GM18508 (cell line): ENCODE measurements around the gene ADAM22.
"Not testable (repeated sequence)": the region's sequence is repeated elsewhere in the genome, so short reads cannot be mapped to it uniquely, and the experiment has no call there.

Source experiments
- ATAC-seq: cut with Tn5 transposase; IDR thresholded peaks from one replicate; pipeline ENCODE4 v1.9.1; 2021; ENCODE audit warnings: moderate number of reproducible peaks; ENCODE audit not compliant: insufficient read depth, unreplicated experiment

Gene ADAM22

GRCh38 chr7:88153378-88153777 is 219.3 kb downstream of the ADAM22 start:
- ATAC-seq = no peak

GRCh38 chr7:88155756-88156155 is 221.7 kb downstream of the ADAM22 start:
- ATAC-seq = no peak

GRCh38 chr7:88156356-88156755 is 222.3 kb downstream of the ADAM22 start:
- ATAC-seq = no peak

- not testable (repeated sequence) for ATAC-seq
Measured at GRCh38 chr7:88159741-88160140, 225.7 kb downstream of the ADAM22 start.

GRCh38 chr7:88165697-88166096 is 231.6 kb downstream of the ADAM22 start:
- no peak for ATAC-seq

DNA sequence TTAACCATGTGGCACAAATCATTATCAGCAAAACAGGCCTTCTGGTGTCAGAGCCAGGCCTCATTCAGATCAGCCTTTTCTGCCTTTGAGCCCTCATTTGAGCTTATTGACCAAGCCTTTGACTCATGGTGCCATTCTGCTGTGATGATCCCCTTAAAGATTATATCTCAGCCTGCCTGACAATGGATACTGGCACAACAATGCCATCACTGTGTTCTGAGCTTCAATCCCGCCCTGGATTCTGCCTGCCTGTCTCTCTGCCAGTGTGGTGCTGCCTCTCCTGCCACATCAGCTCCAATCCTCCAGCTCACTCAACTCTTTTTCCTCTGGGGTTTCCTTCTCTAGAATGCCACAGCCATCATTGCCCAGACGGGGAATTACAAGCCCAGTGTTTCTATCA is 233.2 kb downstream of the ADAM22 start:
- no peak for ATAC-seq

DNA sequence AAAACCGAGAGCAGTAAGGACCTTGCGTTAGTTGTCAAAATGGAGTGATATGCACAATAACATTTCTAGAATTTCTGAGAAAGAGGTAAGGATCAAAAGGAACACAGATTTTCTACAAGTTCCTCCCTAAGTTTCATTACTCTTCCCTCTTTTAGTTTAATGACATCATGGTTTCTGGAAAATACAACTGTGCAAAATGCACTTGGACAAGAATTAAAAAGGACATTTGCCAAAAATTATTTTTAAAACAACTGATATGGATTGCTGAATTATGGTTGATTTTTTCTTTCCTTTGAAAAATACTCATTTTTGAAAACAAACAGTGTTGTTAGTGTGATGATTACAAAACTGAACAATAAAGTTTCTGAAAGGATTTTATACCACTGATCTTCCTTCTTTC is 233.7 kb downstream of the ADAM22 start:
- ATAC-seq = no peak

GRCh38 chr7:88169717-88170320 is 235.8 kb downstream of the ADAM22 start:
- ATAC-seq = no peak

DNA sequence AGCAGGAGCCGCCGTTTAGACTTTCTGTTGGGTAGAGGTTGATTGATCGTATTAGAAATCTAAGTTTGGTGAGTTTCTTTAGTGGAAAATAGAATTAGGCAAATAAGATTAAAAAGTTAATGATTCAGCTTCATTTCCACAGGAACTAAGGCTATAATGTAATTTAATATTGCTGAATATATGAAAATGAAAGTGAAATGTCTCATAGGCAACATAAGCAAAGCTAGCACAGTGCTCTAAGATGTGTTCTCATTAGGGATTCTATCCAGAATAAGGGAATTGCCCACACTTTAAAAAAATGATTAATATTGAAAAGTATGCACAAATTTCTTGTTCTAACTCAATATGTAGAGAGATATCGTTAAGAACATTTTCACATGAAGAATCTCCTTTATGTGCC is 238.8 kb downstream of the ADAM22 start:
- no peak for ATAC-seq

DNA sequence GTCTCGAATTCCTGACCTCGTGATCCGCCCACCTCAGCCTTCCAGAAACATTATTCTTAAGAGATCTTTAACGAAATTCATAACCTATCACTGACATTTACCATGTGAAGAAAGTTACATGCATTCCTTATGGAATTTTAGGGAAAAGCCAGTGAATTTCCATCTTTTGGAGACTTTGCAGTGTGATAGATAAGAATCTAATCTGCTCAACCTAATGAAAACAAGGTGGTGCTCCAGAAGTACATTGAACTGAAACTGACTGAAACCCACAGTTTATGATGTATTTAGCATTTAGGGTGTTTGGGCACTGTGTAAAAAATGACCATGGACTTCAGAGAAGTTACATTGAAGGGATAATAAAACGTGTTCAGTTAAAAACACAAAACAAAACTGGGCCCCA is 242.1 kb downstream of the ADAM22 start:
- no peak for ATAC-seq

DNA sequence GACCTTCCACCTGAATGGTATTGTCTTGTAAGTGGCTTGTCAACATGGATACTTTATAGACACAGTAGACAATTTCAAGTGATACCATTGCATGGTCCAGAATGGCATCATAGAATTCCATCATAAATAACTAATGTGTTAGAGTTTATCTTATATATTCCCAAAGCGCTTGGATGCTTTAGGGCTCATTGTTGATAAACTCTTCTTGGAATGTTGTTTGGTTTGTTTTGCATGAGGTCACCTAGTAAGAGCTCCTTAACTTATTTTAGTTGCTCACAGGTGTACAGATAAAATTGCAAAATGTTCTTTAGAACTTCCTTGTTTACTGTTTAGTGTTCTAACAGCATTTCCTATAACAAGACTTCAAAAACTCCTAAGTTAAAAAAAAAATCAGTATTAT is 249.0 kb downstream of the ADAM22 start:
- ATAC-seq = no peak

- ATAC-seq = peak; percentile 86
Measured at GRCh38 chr7:88184848-88185304, 250.8 kb downstream of the ADAM22 start.

GRCh38 chr7:88185650-88186049 is 251.6 kb downstream of the ADAM22 start:
- ATAC-seq = no peak

- ATAC-seq = no peak
Measured at GRCh38 chr7:88191911-88192310, 257.9 kb downstream of the ADAM22 start.

- no peak for ATAC-seq
Measured at GRCh38 chr7:88200261-88200660, 266.2 kb downstream of the ADAM22 start.

DNA sequence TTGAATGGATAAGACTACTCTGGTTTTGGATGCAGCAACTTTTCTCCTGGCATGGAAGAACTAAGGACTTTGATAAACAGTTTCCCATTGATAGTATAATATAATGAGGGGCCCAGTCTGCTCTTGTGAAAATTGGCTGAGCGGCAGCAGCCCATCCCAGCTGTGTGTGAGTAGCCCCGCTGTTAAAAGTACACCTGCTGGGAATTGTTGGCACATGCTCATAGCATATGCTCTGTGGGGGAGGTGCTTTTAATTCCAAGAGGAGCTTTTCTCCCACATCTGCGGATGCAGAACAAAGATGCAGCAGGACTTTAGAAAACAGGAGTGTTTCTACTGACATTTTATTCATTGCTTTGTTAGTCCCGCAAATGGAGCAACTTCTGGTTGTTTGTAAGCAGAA is 266.7 kb downstream of the ADAM22 start:
- ATAC-seq = no peak

GRCh38 chr7:88201305-88201704 is 267.3 kb downstream of the ADAM22 start:
- ATAC-seq = no peak

DNA sequence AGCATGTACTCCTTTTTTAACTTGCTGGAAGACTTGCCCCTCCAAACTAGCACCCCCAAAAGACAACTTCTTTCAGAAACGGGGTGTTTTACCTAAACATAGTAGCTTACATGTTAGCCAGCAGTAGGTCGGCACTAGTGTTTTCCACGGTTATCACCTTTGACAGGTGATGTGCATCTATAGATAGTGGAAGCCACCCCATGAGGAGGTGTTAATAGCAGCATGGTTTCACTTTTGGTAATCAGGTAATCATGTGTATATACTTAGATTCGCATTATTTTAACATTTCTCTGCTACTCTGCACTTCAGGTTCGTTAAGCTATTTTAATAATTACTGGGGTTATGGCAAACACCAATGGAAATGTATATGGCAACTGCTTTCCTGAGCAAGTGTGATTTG is 268.2 kb downstream of the ADAM22 start:
- ATAC-seq = no peak

DNA sequence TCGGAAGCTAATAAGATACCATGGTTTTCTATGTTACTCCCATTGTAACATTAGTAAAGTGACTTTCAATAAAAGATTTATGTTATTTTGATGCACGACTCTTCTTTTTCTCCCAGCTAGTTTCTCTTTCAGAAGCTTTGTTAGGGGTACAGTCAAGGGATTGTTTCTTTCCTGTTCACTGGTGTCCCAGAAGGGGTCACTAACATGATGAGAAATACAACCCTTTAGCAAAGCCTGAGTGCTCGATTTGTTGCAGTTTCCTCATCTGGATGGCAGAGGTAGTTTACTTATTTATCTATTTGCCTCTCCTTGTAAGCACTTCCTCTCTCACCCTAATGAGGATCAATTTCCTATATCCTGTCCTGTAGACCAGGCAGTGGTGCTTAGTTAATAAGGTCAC is 268.7 kb downstream of the ADAM22 start:
- ATAC-seq = no peak

- no peak for ATAC-seq
Measured at GRCh38 chr7:88203401-88203800, 269.4 kb downstream of the ADAM22 start.

DNA sequence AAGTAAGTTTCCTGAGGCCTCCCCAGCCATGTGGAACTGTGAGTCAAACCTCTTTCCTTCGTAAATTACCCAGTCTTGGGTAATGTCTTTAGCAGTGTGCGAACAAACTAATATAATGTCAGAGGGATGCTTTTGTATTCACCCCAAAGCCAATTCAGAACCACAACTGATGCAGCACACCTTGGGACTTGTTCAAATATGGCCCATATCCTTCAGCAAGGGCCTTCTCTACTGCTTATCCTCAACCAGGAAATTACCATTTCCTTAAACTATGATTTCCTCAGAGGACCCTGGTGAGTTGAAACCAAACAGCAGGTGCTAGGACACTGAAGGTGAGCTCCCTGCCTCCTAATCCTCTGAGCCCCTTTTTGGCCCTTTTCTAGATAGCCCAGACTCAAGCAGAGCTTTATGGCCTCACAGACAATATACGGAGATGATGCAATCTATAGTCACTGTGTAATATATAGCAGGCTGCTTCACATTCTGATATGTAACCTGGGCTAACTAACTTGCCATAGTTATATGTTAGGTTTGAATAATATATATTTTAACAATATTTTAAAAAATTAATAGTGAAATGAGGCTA is 270.6 kb downstream of the ADAM22 start:
- no peak for ATAC-seq

DNA sequence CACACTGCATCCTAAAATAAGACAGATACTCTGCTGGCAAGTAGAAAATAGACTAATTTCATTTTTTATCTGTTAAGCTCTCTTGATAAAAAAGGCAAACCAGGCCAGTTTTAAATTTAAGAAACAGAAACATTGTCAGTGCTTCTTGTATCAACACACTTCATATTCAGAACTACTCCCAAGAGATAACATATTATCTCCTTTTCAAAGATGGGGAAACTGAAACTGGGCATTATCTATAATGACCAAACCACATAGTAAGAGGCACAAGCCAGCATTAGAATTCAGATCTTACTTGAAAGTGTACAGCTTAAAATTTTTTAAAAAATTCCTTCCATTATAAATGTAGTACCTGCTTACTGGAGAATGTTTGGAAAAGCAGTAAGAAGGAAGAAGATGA is 271.1 kb downstream of the ADAM22 start:
- ATAC-seq = no peak
